Pancreas (tissue), 10 donors: ENCODE measurements around the gene C3orf49. TPM values are rescaled to one million over a fixed set of nuclear protein-coding genes. Genes with fewer than 3 reads are reported as not detected.
A peak's percentile ranks its signal among the peaks of the same experiment; 100 is the strongest.

Experiments
- ATAC-seq, 4 donors: fragments of 200-7000 bp; cut with Tn5 transposase; one replicate each; pipeline versions ENCODE4 v1.8.0 to v1.9.1; 2020; ENCODE audit warnings: mild to moderate bottlenecking in 4 of 4, moderate library complexity in 4 of 4
- DNase-seq, 6 donors: peaks; one replicate each; pipeline ENCODE4 v3.0.0-alpha.2; 2020
- FAIRE-seq: peaks from 2 replicates; lab custom pipeline; 2012; peaks lifted over from hg19 to GRCh38; lab: Jason Lieb, UNC
- H3K27ac ChIP-seq, 4 donors: fragments of 200-600 bp; sonication (generic); 1 replicate in 3 of 4; 2 replicates in 1 of 4; pipeline versions ENCODE4 v1.5.0 to v1.8.0; 2020
- H3K27me3 ChIP-seq, 4 donors: fragments of 200-600 bp; one replicate each; pipeline ENCODE4 v1.8.0; 2021
- H3K36me3 ChIP-seq, 3 donors: fragments of 200-600 bp; sonication (generic) in 1 of 3; one replicate each; pipeline versions ENCODE4 v1.5.0 to v1.8.0; 2020 to 2021
- H3K4me1 ChIP-seq, 3 donors: fragments of 200-600 bp; one replicate each; pipeline ENCODE4 v1.8.0; 2021
- H3K4me3 ChIP-seq, 4 donors: fragments of 200-600 bp; sonication (generic) in 2 of 4; one replicate each; pipeline versions ENCODE4 v1.5.0 to v1.8.0; 2020 to 2021
- H3K9me3 ChIP-seq, 4 donors: fragments of 200-600 bp; one replicate each; pipeline ENCODE4 v1.8.0; 2021
- CTCF ChIP-seq, 4 donors: fragments of 200-600 bp; sonication (generic) in 3 of 4; IDR thresholded peaks; one replicate each; pipeline versions ENCODE4 v1.5.0 to v1.8.0; 2021; ENCODE audit warnings: antibody characterized with exemption in 4 of 4
- WGBS, 2 donors: extraction: QIAGEN DNeasy Blood & Tissue Kit; methylation state at CpG; one replicate each; pipeline ENCODE4 v1.1.7; 2013; 5-methylcytosine and 5-hydroxymethylcytosine counted together
- intact Hi-C, 3 donors: fragments of 100-400 bp; cut with DNase I; formaldehyde crosslinking; loops; one replicate each; pipeline versions ENCODE4 v1.11.1 to v1.14.2; 2022
- polyA plus RNA-seq, 2 donors: library from polyadenylated mRNA; stranded (reverse); fragments of 200-250 nt; gene quantifications; one replicate each; pipeline ENCODE4 v1.2.3, GENCODE V29; 2013
- total RNA-seq, 6 donors: library from RNA; stranded (reverse); fragmentation: NEBNext Ultra II Directional in 4 of 6; extraction: Animal tissue kit (Norgen Biotek cat#: 25700) in 4 of 6; gene quantifications; one replicate each; pipeline versions ENCODE4 v1.2.1 to v1.2.4, GENCODE V29; 2021 to 2023
- donor health status: healthy with polysubstance abuse.
- donor health status: DM: no; HTN: no; CAD: no; lungs with moderate emphysema.
- donor health status: DM: no; HTN: no; CAD: no.
- donor health status: control.
- donor health status: control.
- donor health status: Bipolar disorder and iron deficiency.
- donor health status: DM: yes; HTN: yes; CAD: no.
- donor health status: DM: no; HTN: no; CAD: no.
- donor health status: DM: no; HTN: no; CAD: no.
- donor health status: DM: yes; HTN: yes; CAD: no.

Gene C3orf49
- total and polyA plus RNA-seq, 8 donors: not detected

- 94 to 97% methylated on average over 1 of the region's 1 CpG for WGBS, 2 donors
- DNase-seq: no peak
- intact Hi-C loops: no loop called here
These were observed 48.1 kb downstream of the C3orf49 start for GRCh38 chr3:63867225-63867624.

GRCh38 chr3:63869940-63870614 is 51.0 kb downstream of the C3orf49 start:
- FAIRE-seq: no peak
- Histone ChIP-seq H3K4me3 (no peak overlapping the region), H3K36me3 (no peaks in the 10 kb centered on the region), H3K9me3 (no peaks in the 10 kb centered on the region), H3K27me3 (no peaks in the 10 kb centered on the region), H3K4me1 (peaks cover 7 to 18% (median 10%) of the 10 kb centered on the region in 3 donors), H3K27ac (no peak overlapping the region)
- intact Hi-C loops: no loop called here
- WGBS, 2 donors: 84 to 91% methylated on average over 3 of the region's 3 CpGs
- no peak for TF ChIP-seq CTCF (IDR thresholded peaks at IDR 0.05)
- no peak for ATAC-seq
- no peak for DNase-seq

More at GRCh38 chr3:63867225-63867624, 48.1 kb downstream of the C3orf49 start:
- Histone ChIP-seq H3K9me3 (no peaks in the 10 kb centered on the region), H3K4me1 (peaks cover 7 to 21% (median 15%) of the 10 kb centered on the region in 3 donors), H3K27me3 (no peaks in the 10 kb centered on the region), H3K27ac (no peak overlapping the region), H3K36me3 (no peaks in the 10 kb centered on the region), H3K4me3 (no peak overlapping the region)
- ATAC-seq: no peak
- no peak for TF ChIP-seq CTCF (IDR thresholded peaks at IDR 0.05)
- FAIRE-seq: no peak

GRCh38 chr3:63870615-63871005 is 51.5 kb downstream of the C3orf49 start:
- no peak for FAIRE-seq
- Histone ChIP-seq H3K36me3 (no peaks in the 10 kb centered on the region), H3K4me1 (peaks cover 7 to 17% (median 8%) of the 10 kb centered on the region in 3 donors), H3K4me3 (no peak overlapping the region), H3K27me3 (no peaks in the 10 kb centered on the region), H3K9me3 (no peaks in the 10 kb centered on the region), H3K27ac (no peak overlapping the region)
- TF ChIP-seq CTCF (IDR thresholded peaks at IDR 0.05): no peak
- no peak for DNase-seq
- no peak for ATAC-seq
- intact Hi-C loops: no loop called here
- 63 to 69% methylated on average over 2 of the region's 2 CpGs for WGBS, 2 donors

- peak; percentile 41 to 72 (median 49) for ATAC-seq
- Histone ChIP-seq H3K27ac (no peak overlapping the region), H3K36me3 (no peaks in the 10 kb centered on the region), H3K4me1 (peaks cover 11 to 27% (median 14%) of the 10 kb centered on the region in 3 donors), H3K4me3 (no peak overlapping the region), H3K9me3 (no peaks in the 10 kb centered on the region), H3K27me3 (no peaks in the 10 kb centered on the region)
- 64 to 66% methylated on average over 2 of the region's 2 CpGs for whole genome bisulfite sequencing, 2 donors
- no peak for FAIRE-seq
- no peak for DNase-seq
- intact Hi-C loops: no loop called here
- no peak for TF ChIP-seq CTCF (IDR thresholded peaks at IDR 0.05)
These were observed 53.2 kb downstream of the C3orf49 start for GRCh38 chr3:63872135-63872924.
